GM12892 (cell line): ENCODE data around the gene HSF5.

Experiments
- POLR2A ChIP-seq: IDR thresholded peaks from 2 replicates; pipeline ENCODE4 v1.6.1; 2011; ENCODE audit warnings: low read depth, low read length, control low read depth
- POLR2AphosphoS5 ChIP-seq: IDR thresholded peaks from 2 replicates; pipeline ENCODE4 v1.6.1; 2011; ENCODE audit warnings: low read depth, low read length, control low read depth
- TAF1 ChIP-seq: IDR thresholded peaks from 2 replicates; pipeline ENCODE4 v1.6.1; 2011; ENCODE audit warnings: low read depth, mild to moderate bottlenecking, control low read depth, low read length, borderline replicate concordance

DNA sequence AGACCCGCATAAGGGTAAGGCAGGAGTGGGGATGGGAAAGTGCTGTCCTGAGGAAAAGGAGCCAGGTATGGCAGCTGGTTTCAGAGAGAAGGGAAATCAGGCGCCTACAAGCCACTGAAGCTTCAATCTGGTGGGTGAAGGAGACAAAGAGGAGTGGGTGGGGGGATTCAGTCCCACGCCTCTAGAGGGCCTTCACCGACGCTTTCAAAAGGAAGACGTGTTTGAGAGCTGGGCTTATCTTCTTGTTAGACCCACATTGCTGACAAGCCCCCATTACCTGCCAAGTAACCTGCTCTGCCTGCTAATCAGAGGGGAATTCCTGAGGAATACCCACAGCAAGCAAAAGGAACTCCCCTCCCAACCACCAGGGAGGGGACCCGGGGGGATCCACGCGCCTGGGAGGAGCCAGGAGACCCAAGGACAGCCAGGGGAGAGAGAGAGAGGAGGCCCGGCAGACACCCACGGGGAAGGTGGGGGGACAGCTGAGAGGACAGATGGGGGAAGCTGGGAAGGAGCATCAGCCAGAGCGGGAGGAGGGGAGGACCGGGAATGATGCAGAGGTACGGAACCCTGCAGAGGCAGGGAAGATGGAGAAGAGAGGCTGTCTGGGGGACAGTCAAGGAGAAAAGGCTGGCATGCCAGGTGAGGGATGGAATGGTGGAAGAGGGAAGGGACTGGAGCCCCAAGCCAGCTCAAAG lies 25.2 kb upstream of the HSF5 start:
- peak; percentile 35; the same call in 1 of the 2 replicates for TF ChIP-seq POLR2AphosphoS5
- TF ChIP-seq POLR2A, result 0 out of 2 replicates have a peak, but pooled peaks have one; percentile 56
- TF ChIP-seq TAF1, result peak; percentile 50; the same call in 1 of the 2 replicates
